Measurements from ENCODE around the gene CRCP. TPM values are rescaled to one million over a fixed set of nuclear protein-coding genes. Genes with fewer than 3 reads are reported as not detected.

CRCP gene
- total and polyA plus RNA-seq, 10 of the 15 experiments (the other 5 are each of a cell fraction or from before 2014, with no cell fraction given), result 12.4 to 33.8 (median 29.1) TPM

DNA sequence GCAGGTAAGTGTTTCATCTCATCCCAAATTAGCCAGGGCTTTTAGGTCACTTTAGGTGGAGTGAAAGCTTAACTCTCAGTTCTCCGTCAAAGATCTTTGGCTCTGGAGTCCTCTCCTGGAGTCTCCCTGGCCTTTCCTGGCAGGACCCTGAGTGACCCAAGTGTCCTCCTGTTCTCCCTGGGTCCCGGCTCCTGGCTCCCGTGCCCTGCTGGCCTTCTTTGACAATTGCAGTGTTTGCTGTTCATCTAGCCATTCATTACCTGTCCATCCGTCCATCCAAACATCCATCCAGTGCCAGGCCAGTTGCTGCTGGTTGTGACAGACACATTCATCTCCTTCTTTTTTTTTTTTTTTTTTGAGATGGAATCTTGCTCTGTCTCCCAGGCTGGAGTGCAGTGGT is 84.3 kb downstream of the CRCP start:
- no peak for FAIRE-seq
- TF ChIP-seq PAX8 (IDR thresholded peaks at IDR 0.05) (no peak), MYB (IDR thresholded peaks at IDR 0.05; ENCODE audit: borderline replicate concordance, low read depth, low read length) (no peak), SMARCA5 (IDR thresholded peaks at IDR 0.05) (no peak), ATF7 (IDR thresholded peaks at IDR 0.05; ENCODE audit: low read depth) (no peak), MTA3 (IDR thresholded peaks at IDR 0.05; ENCODE audit: borderline replicate concordance, low read length) (no peak), BCL3 (IDR thresholded peaks at IDR 0.05; ENCODE audit: borderline replicate concordance, insufficient read depth, low read depth, low read length, poor library complexity, severe bottlenecking) (no peak), GATAD2B (conservative IDR thresholded peaks at IDR 0.05; ENCODE audit: low read depth) (no peak)
- RAD21 ChIA-PET (ENCODE audit: unreplicated experiment), result no interaction called here
- no peak for ATAC-seq
- Histone ChIP-seq H3K79me2 (ENCODE audit: control insufficient read depth, insufficient read depth, low read length) (no peaks in the 10 kb centered on the region), H3K27me3 (replicated peaks in 1 of 2; ENCODE audit: control insufficient read depth in 2 of 2, insufficient read depth in 2 of 2, low read length in 1 of 2) (no peaks in the 10 kb centered on the region), H4K20me1 (ENCODE audit: control insufficient read depth, insufficient read depth) (no peaks in the 10 kb centered on the region), H3K4me2 (ENCODE audit: control insufficient read depth, insufficient read depth) (no peak overlapping the region), H3K27ac (ENCODE audit: control insufficient read depth, insufficient read depth) (no peak overlapping the region), H3K9ac (ENCODE audit: control insufficient read depth, insufficient read depth, low read length) (no peak overlapping the region), H3K9me3 (replicated peaks; ENCODE audit: control insufficient read depth, insufficient read depth, low read length) (no peaks in the 10 kb centered on the region), H3K4me3 (no peak overlapping the region), H2AFZ (ENCODE audit: control insufficient read depth, low read depth, low read length) (no peak overlapping the region), H3K4me1 (ENCODE audit: control insufficient read depth, insufficient read depth, low read length) (no peaks in the 10 kb centered on the region), H3K36me3 (ENCODE audit: control insufficient read depth in 2 of 2, insufficient read depth in 2 of 2, low read length in 1 of 2) (no peaks in the 10 kb centered on the region)
- POLR2A ChIA-PET, result no interaction called here
- CTCF ChIA-PET, result no interaction called here
- 66% methylated on average over 4 of the region's 4 CpGs for WGBS (ENCODE audit: insufficient coverage, insufficient replicate concordance, low lambda C conversion rate, missing lambda C conversion rate)
- no TSS peak for BruUV-seq (replicated peaks)
- in situ Hi-C loops (cut with MboI), result no loop called here
- SMC1A ChIA-PET (ENCODE audit: uncharacterized antibody, unreplicated experiment), result no interaction called here
- no peak for DNase-seq (ENCODE audit: low read depth, low spot score)
- intact Hi-C loops (cut with micrococcal nuclease; ENCODE audit: unreplicated experiment), result no loop called here

DNA sequence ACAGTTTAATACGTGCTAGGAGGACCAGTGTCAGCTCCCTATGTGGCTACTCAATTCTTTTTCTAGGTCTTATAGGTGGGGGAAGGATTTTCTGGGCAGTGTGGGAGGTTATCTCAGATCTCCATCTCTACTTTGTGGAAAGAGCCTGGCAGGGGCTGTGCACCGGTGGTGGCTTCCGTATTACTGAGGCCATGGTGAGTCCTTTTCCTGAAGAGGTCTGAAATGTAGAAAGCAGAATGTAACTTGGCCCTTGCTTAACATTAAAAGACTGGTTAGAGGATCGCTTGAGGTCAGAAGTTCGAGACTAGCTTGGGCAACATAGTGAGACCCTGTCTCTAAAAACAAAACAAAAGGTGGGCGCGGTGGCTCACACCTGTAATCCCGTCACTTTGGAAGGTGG is 87.8 kb downstream of the CRCP start:
- Histone ChIP-seq H3K27ac (ENCODE audit: control insufficient read depth, insufficient read depth) (no peak overlapping the region), H4K20me1 (ENCODE audit: control insufficient read depth, insufficient read depth) (no peaks in the 10 kb centered on the region), H3K4me2 (ENCODE audit: control insufficient read depth, insufficient read depth) (no peak overlapping the region), H3K4me3 (no peak overlapping the region), H3K9me3 (replicated peaks; ENCODE audit: control insufficient read depth, insufficient read depth, low read length) (no peaks in the 10 kb centered on the region), H3K27me3 (replicated peaks in 1 of 2; ENCODE audit: control insufficient read depth in 2 of 2, insufficient read depth in 2 of 2, low read length in 1 of 2) (no peaks in the 10 kb centered on the region), H3K4me1 (ENCODE audit: control insufficient read depth, insufficient read depth, low read length) (peaks cover 6% of the 10 kb centered on the region; the same call in 1 of the 2 replicates), H3K36me3 (ENCODE audit: control insufficient read depth in 2 of 2, insufficient read depth in 2 of 2, low read length in 1 of 2) (no peaks in the 10 kb centered on the region), H2AFZ (ENCODE audit: control insufficient read depth, low read depth, low read length) (no peak overlapping the region), H3K79me2 (ENCODE audit: control insufficient read depth, insufficient read depth, low read length) (no peaks in the 10 kb centered on the region), H3K9ac (ENCODE audit: control insufficient read depth, insufficient read depth, low read length) (no peak overlapping the region)
- CTCF ChIA-PET, result interaction anchor here (1.1 kb wide), 1 partner anchor 60 kb away, joined by 3 read pairs; no protein-coding TSS in a partner anchor
- POLR2A ChIA-PET, result no interaction called here
- ATAC-seq (no peak), FAIRE-seq (no peak), DNase-seq (ENCODE audit: low read depth, low spot score) (no peak)
- in situ Hi-C loops (cut with MboI), result no loop called here
- 46% methylated on average over 8 of the region's 8 CpGs for WGBS (ENCODE audit: insufficient coverage, insufficient replicate concordance, low lambda C conversion rate, missing lambda C conversion rate)
- intact Hi-C loops (cut with micrococcal nuclease; ENCODE audit: unreplicated experiment), result loop anchor here (10.0 kb wide), 2 partner anchors 168 to 292 kb away; no protein-coding TSS in a partner anchor
- SMC1A ChIA-PET (ENCODE audit: uncharacterized antibody, unreplicated experiment), result interaction anchor here (0.5 to 1.1 kb wide), 2 partner anchors 14 to 172 kb away, joined by 3 read pairs; no protein-coding TSS in a partner anchor
- RAD21 ChIA-PET (ENCODE audit: unreplicated experiment), result no interaction called here
- no TSS peak for BruUV-seq (replicated peaks)
- TF ChIP-seq, protein P1, sequence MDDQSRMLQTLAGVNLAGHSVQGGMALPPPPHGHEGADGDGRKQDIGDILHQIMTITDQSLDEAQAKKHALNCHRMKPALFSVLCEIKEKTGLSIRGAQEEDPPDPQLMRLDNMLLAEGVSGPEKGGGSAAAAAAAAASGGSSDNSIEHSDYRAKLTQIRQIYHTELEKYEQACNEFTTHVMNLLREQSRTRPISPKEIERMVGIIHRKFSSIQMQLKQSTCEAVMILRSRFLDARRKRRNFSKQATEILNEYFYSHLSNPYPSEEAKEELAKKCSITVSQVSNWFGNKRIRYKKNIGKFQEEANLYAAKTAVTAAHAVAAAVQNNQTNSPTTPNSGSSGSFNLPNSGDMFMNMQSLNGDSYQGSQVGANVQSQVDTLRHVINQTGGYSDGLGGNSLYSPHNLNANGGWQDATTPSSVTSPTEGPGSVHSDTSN (IDR thresholded peaks at IDR 0.05; ENCODE audit: insufficient replicate concordance, low read depth, low read length), result no peak
- TF ChIP-seq, protein P2, sequence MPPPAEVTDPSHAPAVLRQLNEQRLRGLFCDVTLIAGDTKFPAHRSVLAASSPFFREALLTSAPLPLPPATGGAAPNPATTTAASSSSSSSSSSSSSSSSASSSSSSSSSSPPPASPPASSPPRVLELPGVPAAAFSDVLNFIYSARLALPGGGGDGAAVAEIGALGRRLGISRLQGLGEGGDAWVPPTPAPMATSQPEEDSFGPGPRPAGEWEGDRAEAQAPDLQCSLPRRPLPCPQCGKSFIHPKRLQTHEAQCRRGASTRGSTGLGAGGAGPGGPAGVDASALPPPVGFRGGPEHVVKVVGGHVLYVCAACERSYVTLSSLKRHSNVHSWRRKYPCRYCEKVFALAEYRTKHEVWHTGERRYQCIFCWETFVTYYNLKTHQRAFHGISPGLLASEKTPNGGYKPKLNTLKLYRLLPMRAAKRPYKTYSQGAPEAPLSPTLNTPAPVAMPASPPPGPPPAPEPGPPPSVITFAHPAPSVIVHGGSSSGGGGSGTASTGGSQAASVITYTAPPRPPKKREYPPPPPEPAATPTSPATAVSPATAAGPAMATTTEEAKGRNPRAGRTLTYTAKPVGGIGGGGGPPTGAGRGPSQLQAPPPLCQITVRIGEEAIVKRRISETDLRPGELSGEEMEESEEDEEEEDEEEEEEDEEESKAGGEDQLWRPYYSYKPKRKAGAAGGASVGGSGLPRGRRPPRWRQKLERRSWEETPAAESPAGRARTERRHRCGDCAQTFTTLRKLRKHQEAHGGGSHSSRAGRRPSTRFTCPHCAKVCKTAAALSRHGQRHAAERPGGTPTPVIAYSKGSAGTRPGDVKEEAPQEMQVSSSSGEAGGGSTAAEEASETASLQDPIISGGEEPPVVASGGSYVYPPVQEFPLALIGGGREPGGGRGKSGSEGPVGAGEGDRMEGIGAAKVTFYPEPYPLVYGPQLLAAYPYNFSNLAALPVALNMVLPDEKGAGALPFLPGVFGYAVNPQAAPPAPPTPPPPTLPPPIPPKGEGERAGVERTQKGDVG (CRISPR knock-in tag; IDR thresholded peaks at IDR 0.05), result no peak
